ENCODE measurements around the gene HS3ST4.

DNA sequence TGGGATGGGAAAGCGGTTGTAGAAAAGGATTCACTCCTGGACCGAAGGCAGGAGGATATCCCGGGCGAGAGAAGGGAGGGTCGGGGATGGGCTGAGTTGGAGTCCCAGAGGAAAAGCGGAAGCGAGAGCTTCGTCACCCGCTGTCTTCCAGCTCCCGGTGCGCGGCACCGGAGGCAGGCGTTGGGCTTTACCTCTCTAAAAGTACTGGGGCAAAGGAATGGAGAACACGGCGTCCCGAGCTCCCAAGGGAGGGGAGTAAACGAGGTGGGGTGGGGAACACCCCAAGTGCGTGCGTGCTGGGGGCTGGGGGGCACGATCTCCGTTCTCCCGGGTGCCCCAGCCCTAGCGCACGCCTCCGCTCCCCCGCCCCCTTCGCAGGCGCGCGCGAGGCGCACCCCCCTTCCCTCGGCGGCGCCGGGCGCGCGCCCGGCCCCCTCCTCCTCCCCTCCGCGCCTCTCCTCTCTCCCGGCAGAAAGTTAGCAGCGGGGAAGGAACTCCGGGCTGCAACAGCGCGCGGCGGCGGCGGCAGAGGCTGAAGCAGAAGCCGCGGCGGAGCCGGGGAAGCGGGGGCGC lies at the start of gene HS3ST4:
- no peak for TF ChIP-seq POLR2A (IDR thresholded peaks at IDR 0.05)
- TF ChIP-seq, protein P1, sequence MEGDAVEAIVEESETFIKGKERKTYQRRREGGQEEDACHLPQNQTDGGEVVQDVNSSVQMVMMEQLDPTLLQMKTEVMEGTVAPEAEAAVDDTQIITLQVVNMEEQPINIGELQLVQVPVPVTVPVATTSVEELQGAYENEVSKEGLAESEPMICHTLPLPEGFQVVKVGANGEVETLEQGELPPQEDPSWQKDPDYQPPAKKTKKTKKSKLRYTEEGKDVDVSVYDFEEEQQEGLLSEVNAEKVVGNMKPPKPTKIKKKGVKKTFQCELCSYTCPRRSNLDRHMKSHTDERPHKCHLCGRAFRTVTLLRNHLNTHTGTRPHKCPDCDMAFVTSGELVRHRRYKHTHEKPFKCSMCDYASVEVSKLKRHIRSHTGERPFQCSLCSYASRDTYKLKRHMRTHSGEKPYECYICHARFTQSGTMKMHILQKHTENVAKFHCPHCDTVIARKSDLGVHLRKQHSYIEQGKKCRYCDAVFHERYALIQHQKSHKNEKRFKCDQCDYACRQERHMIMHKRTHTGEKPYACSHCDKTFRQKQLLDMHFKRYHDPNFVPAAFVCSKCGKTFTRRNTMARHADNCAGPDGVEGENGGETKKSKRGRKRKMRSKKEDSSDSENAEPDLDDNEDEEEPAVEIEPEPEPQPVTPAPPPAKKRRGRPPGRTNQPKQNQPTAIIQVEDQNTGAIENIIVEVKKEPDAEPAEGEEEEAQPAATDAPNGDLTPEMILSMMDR (IDR thresholded peaks at IDR 0.05) = no peak
